Small intestine (tissue), 16 donors: ENCODE measurements around the gene VARS1. TPM values are rescaled to one million over a fixed set of nuclear protein-coding genes. Genes with fewer than 3 reads are reported as not detected.
A peak's percentile ranks its signal among the peaks of the same experiment; 100 is the strongest.
"Not testable (repeated sequence)": the region's sequence is repeated elsewhere in the genome, so short reads cannot be mapped to it uniquely, and the experiment has no call there.

ENCODE experiments used
- DNase-seq, 2 donors: peaks; one replicate each; pipeline versions ENCODE4 v3.0.0 to v3.0.0-alpha.2; 2013
- FAIRE-seq: peaks from 2 replicates; lab custom pipeline; 2012; peaks lifted over from hg19 to GRCh38; lab: Jason Lieb, UNC
- H3K27ac ChIP-seq, 3 donors: one replicate each; pipeline ENCODE4 v1.5.1; 2013; ENCODE audit warnings: low read length in 2 of 3, mild to moderate bottlenecking in 2 of 3, control low read depth in 1 of 3, inconsistent platforms in 1 of 3, low read depth in 1 of 3, moderate library complexity in 1 of 3
- H3K27me3 ChIP-seq, 3 donors: one replicate each; pipeline ENCODE4 v1.6.1; 2013; ENCODE audit warnings: low read length in 3 of 3, inconsistent platforms in 1 of 3; ENCODE audit not compliant: control insufficient read depth in 3 of 3, insufficient read depth in 3 of 3
- H3K36me3 ChIP-seq, 3 donors: one replicate each; pipeline ENCODE4 v1.6.1; 2013; ENCODE audit warnings: low read length in 3 of 3, inconsistent platforms in 1 of 3, low read depth in 1 of 3, mild to moderate bottlenecking in 1 of 3, moderate library complexity in 1 of 3; ENCODE audit not compliant: control insufficient read depth in 3 of 3, insufficient read depth in 2 of 3
- H3K4me1 ChIP-seq, 3 donors: one replicate each; pipeline ENCODE4 v1.6.1; 2013; ENCODE audit warnings: low read length in 2 of 3, inconsistent platforms in 1 of 3, low read depth in 1 of 3, mild to moderate bottlenecking in 1 of 3, moderate library complexity in 1 of 3; ENCODE audit not compliant: control insufficient read depth in 3 of 3, insufficient read depth in 2 of 3
- H3K4me3 ChIP-seq, 3 donors: one replicate each; pipeline ENCODE4 v1.5.1; 2013; ENCODE audit warnings: low read length in 3 of 3, control low read depth in 1 of 3, inconsistent platforms in 1 of 3, low read depth in 1 of 3, mild to moderate bottlenecking in 1 of 3, moderate library complexity in 1 of 3
- H3K9me3 ChIP-seq, 2 donors: one replicate each; pipeline ENCODE4 v1.6.1; 2013; ENCODE audit warnings: low read depth in 1 of 2, low read length in 1 of 2; ENCODE audit not compliant: control insufficient read depth in 2 of 2, insufficient read depth in 1 of 2
- WGBS, 3 donors: extraction: QIAGEN DNeasy Blood & Tissue Kit; methylation state at CpG; one replicate each; pipeline ENCODE4 v1.1.7; 2013; 5-methylcytosine and 5-hydroxymethylcytosine counted together
- long read RNA-seq, 10 donors: transcript quantifications; one replicate each; lab custom pipeline, GENCODE V29; 2026
- polyA plus RNA-seq, 4 donors: library from polyadenylated mRNA; stranded (reverse) in 3 of 4; unstranded in 1 of 4; fragments of 200-250 nt in 3 of 4; fragments of 120-200 nt in 1 of 4; gene quantifications; one replicate each; pipeline versions ENCODE4 v1.2.1 to v1.2.3, GENCODE V29; 2013
- donor health status: healthy with polysubstance abuse.
- donor health status: control.
- donor health status: control.
- donor health status: Bipolar disorder and iron deficiency.
- donor health status: healthy.

The VARS1 gene
- 10 to 100 TPM; 19.9 to 42.4 (median 24.2) TPM for polyA plus RNA-seq
- long read RNA-seq, donor 1, partial matches to known transcripts: 1,052 of 1,078 reads
- long read RNA-seq, donor 1, other reads (novel, unspliced or antisense): 26 of 1,078 reads
- long read RNA-seq, donor 2, full-length matches to known transcripts: 1 of 9 reads
- long read RNA-seq, donor 2, partial matches to known transcripts: 8 of 9 reads
- long read RNA-seq, donor 2, other reads (novel, unspliced or antisense): 0 of 9 reads
- long read RNA-seq, donor 3: 0 reads
- long read RNA-seq, donor 4: 0 reads
- long read RNA-seq, donor 5: 0 reads
- long read RNA-seq, donor 6, full-length matches to known transcripts: 2 of 11 reads
- long read RNA-seq, donor 6, partial matches to known transcripts: 9 of 11 reads
- long read RNA-seq, donor 6, other reads (novel, unspliced or antisense): 0 of 11 reads
- long read RNA-seq, donor 7, full-length matches to known transcripts: 3 of 9 reads
- long read RNA-seq, donor 7, partial matches to known transcripts: 6 of 9 reads
- long read RNA-seq, donor 7, other reads (novel, unspliced or antisense): 0 of 9 reads
- long read RNA-seq, donor 8: 0 reads
- long read RNA-seq, donor 9: 0 reads
- long read RNA-seq, donor 10, full-length matches to known transcripts: 4 of 9 reads
- long read RNA-seq, donor 10, partial matches to known transcripts: 5 of 9 reads
- long read RNA-seq, donor 10, other reads (novel, unspliced or antisense): 0 of 9 reads

GRCh38 chr6:31795616-31796298, at the start of gene VARS1:
TSS of gene VARS1 (minus strand) at chr6:31795752. CDS start at chr6:31795217, 535 bp downstream.
- Histone ChIP-seq H3K27me3 (no peaks in the 10 kb centered on the region), H3K4me3 (peak within 1 kb of the TSS; percentile 79 to 98 (median 83)), H3K9me3 (no peaks in the 10 kb centered on the region), H3K36me3 (peaks cover 0 to 42% (median 6%) of the 10 kb centered on the region in 3 donors), H3K27ac (peak within 1 kb of the TSS; percentile 86 to 99 (median 93)), H3K4me1 (peaks cover 0 to 5% (median 2%) of the 10 kb centered on the region in 3 donors)
- DNase-seq: peak; percentile 92 to 96
- whole genome bisulfite sequencing, 3 donors: 0 to 1% (median 1%) methylated on average over 46 to 75 of the region's 75 CpGs
- FAIRE-seq: no peak

GRCh38 chr6:31844507-31844906, 49.0 kb upstream of the VARS1 start:
- 88 to 98% (median 97%) methylated on average over 3 of the region's 3 CpGs for WGBS, 3 donors
- no peak for FAIRE-seq

GRCh38 chr6:31842053-31842452, 46.5 kb upstream of the VARS1 start:
- FAIRE-seq (no peak), DNase-seq (no peak)
- peaks cover 4 to 15% (median 5%) of the 10 kb centered on the region in 3 donors for H3K4me1 ChIP-seq
- H3K4me3 ChIP-seq: no peak overlapping the region
- peaks cover 10 to 47% (median 17%) of the 10 kb centered on the region in 3 donors for H3K36me3 ChIP-seq
- 46 to 70% (median 51%) methylated on average over 8 to 9 of the region's 9 CpGs for WGBS, 3 donors
- no peaks in the 10 kb centered on the region for H3K27me3 ChIP-seq
- H3K27ac ChIP-seq: no peak overlapping the region
- H3K9me3 ChIP-seq: no peaks in the 10 kb centered on the region

More at GRCh38 chr6:31844507-31844906, 49.0 kb upstream of the VARS1 start:
- H3K4me3 ChIP-seq: no peak overlapping the region
- no peak overlapping the region for H3K27ac ChIP-seq
- no peaks in the 10 kb centered on the region for H3K27me3 ChIP-seq
- peaks cover 0 to 12% (median 0%) of the 10 kb centered on the region in 3 donors for H3K4me1 ChIP-seq
- peaks cover 0 to 26% (median 6%) of the 10 kb centered on the region in 3 donors for H3K36me3 ChIP-seq
- no peaks in the 10 kb centered on the region for H3K9me3 ChIP-seq
- DNase-seq: no peak

GRCh38 chr6:31839779-31840126, 44.2 kb upstream of the VARS1 start:
- peaks cover 4 to 24% (median 11%) of the 10 kb centered on the region in 3 donors for H3K4me1 ChIP-seq
- not testable (repeated sequence) for H3K9me3 ChIP-seq, FAIRE-seq, DNase-seq, H3K4me3 ChIP-seq, H3K27me3 ChIP-seq, H3K27ac ChIP-seq
- 81 to 86% (median 84%) methylated on average over 8 of the region's 8 CpGs for WGBS, 3 donors
- peaks cover 11 to 52% (median 17%) of the 10 kb centered on the region in 3 donors for H3K36me3 ChIP-seq

GRCh38 chr6:31838968-31839367, 43.4 kb upstream of the VARS1 start:
- DNase-seq (no peak), FAIRE-seq (no peak)
- H3K9me3 ChIP-seq: no peaks in the 10 kb centered on the region
- peaks cover 11 to 52% (median 17%) of the 10 kb centered on the region in 3 donors for H3K36me3 ChIP-seq
- no peak overlapping the region for H3K27ac ChIP-seq
- 97 to 98% (median 97%) methylated on average over 3 of the region's 3 CpGs for WGBS, 3 donors
- H3K4me1 ChIP-seq: peaks cover 4 to 27% (median 11%) of the 10 kb centered on the region in 3 donors
- no peak overlapping the region for H3K4me3 ChIP-seq
- no peaks in the 10 kb centered on the region for H3K27me3 ChIP-seq

GRCh38 chr6:31838114-31838553, 42.6 kb upstream of the VARS1 start:
- H3K27ac ChIP-seq: peak overlapping the region in 1 of 3 donors; percentile 80
- not testable (repeated sequence) for DNase-seq, H3K4me3 ChIP-seq, H3K9me3 ChIP-seq, H3K27me3 ChIP-seq, FAIRE-seq
- peaks cover 4 to 28% (median 11%) of the 10 kb centered on the region in 3 donors for H3K4me1 ChIP-seq
- H3K36me3 ChIP-seq: peaks cover 11 to 52% (median 15%) of the 10 kb centered on the region in 3 donors
- 69 to 79% (median 75%) methylated on average over 9 of the region's 9 CpGs for WGBS, 3 donors

- DNase-seq: peak; percentile 64 to 75
- Histone ChIP-seq H3K27me3 (no peaks in the 10 kb centered on the region), H3K27ac (peak overlapping the region; percentile 24 to 88 (median 80)), H3K36me3 (peaks cover 11 to 54% (median 15%) of the 10 kb centered on the region in 3 donors), H3K9me3 (no peaks in the 10 kb centered on the region), H3K4me3 (peak overlapping the region in 2 of 3 donors; percentile 13 to 96), H3K4me1 (peaks cover 4 to 33% (median 11%) of the 10 kb centered on the region in 3 donors)
- WGBS, 3 donors: 7 to 23% (median 10%) methylated on average over 1 of the region's 1 CpG
- FAIRE-seq: no peak
Measured at GRCh38 chr6:31837369-31838113, 42.0 kb upstream of the VARS1 start.
